Neural progenitor cell (in vitro differentiated cells): ENCODE measurements around the gene POC5. TPM values are rescaled to one million over a fixed set of nuclear protein-coding genes. Genes with fewer than 3 reads are reported as not detected.
"Not testable (repeated sequence)": the region's sequence is repeated elsewhere in the genome, so short reads cannot be mapped to it uniquely, and the experiment has no call there.

Experiments
- DNase-seq: peaks from one replicate; pipeline ENCODE4 v3.0.0-alpha.2; 2016; ENCODE audit warnings: low spot score
- H2AFZ ChIP-seq: fragments of 200-600 bp; sonication (generic); replicated peaks from 2 replicates; pipeline ENCODE4 v1.6.1; 2016; ENCODE audit warnings: antibody characterized with exemption
- H3F3A ChIP-seq: fragments of 200-600 bp; sonication (generic); 2 replicates; pipeline ENCODE4 v1.6.1; 2016; ENCODE audit warnings: antibody characterized with exemption, low read depth
- H3K27ac ChIP-seq: fragments of 200-600 bp; sonication (generic); 2 replicates; pipeline ENCODE4 v1.5.1; 2016; ENCODE audit warnings: mild to moderate bottlenecking
- H3K27me3 ChIP-seq: fragments of 200-600 bp; sonication (generic); 2 replicates; pipeline ENCODE4 v1.6.1; 2016; ENCODE audit warnings: mild to moderate bottlenecking, moderate library complexity
- H3K36me3 ChIP-seq: fragments of 200-600 bp; sonication (generic); 2 replicates; pipeline ENCODE4 v1.5.1; 2016
- H3K4me1 ChIP-seq: fragments of 200-600 bp; sonication (generic); 2 replicates; pipeline ENCODE4 v1.6.1; 2016; ENCODE audit warnings: mixed run types
- H3K4me2 ChIP-seq: fragments of 200-600 bp; sonication (generic); 2 replicates; pipeline ENCODE4 v1.6.1; 2016
- H3K4me3 ChIP-seq: fragments of 200-600 bp; sonication (generic); 2 replicates; pipeline ENCODE4 v1.5.1; 2016
- H3K79me2 ChIP-seq: fragments of 200-600 bp; sonication (generic); 2 replicates; pipeline ENCODE4 v1.6.1; 2016; ENCODE audit warnings: low read depth
- H3K9ac ChIP-seq: fragments of 200-600 bp; sonication (generic); 2 replicates; pipeline ENCODE4 v1.6.1; 2016
- H3K9me3 ChIP-seq: fragments of 200-600 bp; sonication (generic); 2 replicates; pipeline ENCODE4 v1.5.1; 2016; ENCODE audit warnings: low read depth
- H4K20me1 ChIP-seq: fragments of 200-600 bp; sonication (generic); 2 replicates; pipeline ENCODE4 v1.6.1; 2016; ENCODE audit warnings: low read depth
- H3K27ac Mint-ChIP-seq: 3 replicates; pipeline ENCODE4 v1.8.0; 2021; ENCODE audit warnings: mixed read lengths
- H3K27me3 Mint-ChIP-seq: 2 replicates; pipeline ENCODE4 v1.8.0; 2022; ENCODE audit warnings: low read depth, mild to moderate bottlenecking, inconsistent platforms, moderate library complexity, mixed read lengths; ENCODE audit not compliant: insufficient read depth
- H3K36me3 Mint-ChIP-seq: 3 replicates; pipeline ENCODE4 v1.8.0; 2021; ENCODE audit warnings: mixed read lengths
- H3K4me1 Mint-ChIP-seq: 3 replicates; pipeline ENCODE4 v1.8.0; 2021; ENCODE audit warnings: mixed read lengths
- H3K4me3 Mint-ChIP-seq: 3 replicates; pipeline ENCODE4 v1.8.0; 2021; ENCODE audit warnings: mild to moderate bottlenecking, moderate library complexity, mixed read lengths
- H3K9me3 Mint-ChIP-seq: 3 replicates; pipeline ENCODE4 v1.8.0; 2020; ENCODE audit warnings: mixed read lengths
- CTCF ChIP-seq: fragments of 200-600 bp; sonication (generic); IDR thresholded peaks from 2 replicates; pipeline ENCODE4 v1.5.1; 2017; ENCODE audit warnings: antibody characterized with exemption, mild to moderate bottlenecking
- EZH2 ChIP-seq: fragments of 200-600 bp; sonication (generic); IDR thresholded peaks from 2 replicates; pipeline ENCODE4 v1.6.1; 2017; ENCODE audit warnings: antibody characterized with exemption, mild to moderate bottlenecking, moderate library complexity
- EZH2phosphoT487 ChIP-seq: fragments of 200-600 bp; sonication (generic); IDR thresholded peaks from 2 replicates; pipeline ENCODE4 v1.6.1; 2017; ENCODE audit warnings: antibody characterized with exemption
- total RNA-seq: library from RNA; depleted of rRNA; stranded (reverse); fragments of >200 nt; gene quantifications from 2 replicates; pipeline ENCODE4 v1.2.3, GENCODE V29; 2015; ENCODE audit warnings: low replicate concordance

The POC5 gene
- total RNA-seq, 1 donor from 2014 or later: 58.2 TPM

- H4K20me1 ChIP-seq: no peaks in the 10 kb centered on the region
- H3K27me3 ChIP-seq: no peaks in the 10 kb centered on the region
- H2AFZ ChIP-seq: no peak overlapping the region
- H3K9me3 Mint-ChIP-seq: no peaks in the 10 kb centered on the region
- H3K79me2 ChIP-seq: no peaks in the 10 kb centered on the region
- no peaks in the 10 kb centered on the region for H3K27me3 Mint-ChIP-seq
- no peak overlapping the region for H3K27ac ChIP-seq
- no peak overlapping the region for H3K4me3 ChIP-seq
- H3K4me2 ChIP-seq: no peak overlapping the region
- H3F3A ChIP-seq: no peaks in the 10 kb centered on the region
- H3K27ac Mint-ChIP-seq: no peak overlapping the region
- H3K4me1 Mint-ChIP-seq: peaks cover 7% of the 10 kb centered on the region
- no peaks in the 10 kb centered on the region for H3K9me3 ChIP-seq
- no peak overlapping the region for H3K9ac ChIP-seq
- H3K4me1 ChIP-seq: no peaks in the 10 kb centered on the region
- no peaks in the 10 kb centered on the region for H3K36me3 Mint-ChIP-seq
- H3K4me3 Mint-ChIP-seq: no peak overlapping the region
- no peak for DNase-seq
- TF ChIP-seq EZH2 (no peak), EZH2phosphoT487 (no peak), CTCF (no peak)
- H3K36me3 ChIP-seq: no peaks in the 10 kb centered on the region
Measured at GRCh38 chr5:75729321-75729720, 12.1 kb upstream of the POC5 start.

- no peak overlapping the region for H3K9ac ChIP-seq
- H3K27ac ChIP-seq: no peak overlapping the region
- H3K36me3 ChIP-seq: no peaks in the 10 kb centered on the region
- no peaks in the 10 kb centered on the region for H4K20me1 ChIP-seq
- no peak for DNase-seq
- Mint-ChIP-seq H3K4me3 (no peak overlapping the region), H3K36me3 (no peaks in the 10 kb centered on the region), H3K27me3 (no peaks in the 10 kb centered on the region), H3K4me1 (peaks cover 7% of the 10 kb centered on the region), H3K9me3 (no peaks in the 10 kb centered on the region), H3K27ac (no peak overlapping the region)
- H3K4me1 ChIP-seq: no peaks in the 10 kb centered on the region
- no peak overlapping the region for H2AFZ ChIP-seq
- H3F3A ChIP-seq: no peaks in the 10 kb centered on the region
- no peak overlapping the region for H3K4me3 ChIP-seq
- TF ChIP-seq CTCF (no peak), EZH2 (no peak), EZH2phosphoT487 (no peak)
- no peaks in the 10 kb centered on the region for H3K79me2 ChIP-seq
- no peak overlapping the region for H3K4me2 ChIP-seq
- peaks cover 4% of the 10 kb centered on the region for H3K9me3 ChIP-seq
- no peaks in the 10 kb centered on the region for H3K27me3 ChIP-seq
Measured at GRCh38 chr5:75727931-75728330, 10.7 kb upstream of the POC5 start.

GRCh38 chr5:75726224-75726623 lies 9.0 kb upstream of the POC5 start:
- not testable (repeated sequence) for H3K4me1 Mint-ChIP-seq, H3K27me3 ChIP-seq, H3K27ac Mint-ChIP-seq, H3K4me3 ChIP-seq, H3K9me3 Mint-ChIP-seq, H3K27me3 Mint-ChIP-seq, H3K9me3 ChIP-seq, H3K4me3 Mint-ChIP-seq, H3K79me2 ChIP-seq, H3F3A ChIP-seq, H3K9ac ChIP-seq, H3K36me3 ChIP-seq, H3K27ac ChIP-seq, H3K36me3 Mint-ChIP-seq, H3K4me1 ChIP-seq, H2AFZ ChIP-seq, H3K4me2 ChIP-seq, H4K20me1 ChIP-seq, DNase-seq

GRCh38 chr5:75723378-75723777 lies 6.1 kb upstream of the POC5 start:
- Mint-ChIP-seq H3K27ac (no peak overlapping the region), H3K27me3 (no peaks in the 10 kb centered on the region), H3K36me3 (no peaks in the 10 kb centered on the region), H3K9me3 (no peaks in the 10 kb centered on the region), H3K4me1 (no peaks in the 10 kb centered on the region), H3K4me3 (no peak overlapping the region)
- Histone ChIP-seq H4K20me1 (no peaks in the 10 kb centered on the region), H3K27ac (no peak overlapping the region), H2AFZ (no peak overlapping the region), H3K36me3 (no peaks in the 10 kb centered on the region), H3F3A (no peaks in the 10 kb centered on the region), H3K9ac (no peak overlapping the region), H3K4me3 (no peak overlapping the region), H3K27me3 (peaks cover 4% of the 10 kb centered on the region), H3K4me2 (no peak overlapping the region), H3K79me2 (no peaks in the 10 kb centered on the region), H3K4me1 (no peaks in the 10 kb centered on the region), H3K9me3 (peaks cover 4% of the 10 kb centered on the region)
- TF ChIP-seq EZH2 (no peak), CTCF (no peak), EZH2phosphoT487 (no peak)
- DNase-seq: no peak
